Sigmoid colon (tissue), 4 donors: Measurements from ENCODE around the gene AQR.

Source experiments
- CTCF ChIP-seq, 4 experiments: fragments of 450-650 bp in 3 of 4; fragments of 200-600 bp in 1 of 4; IDR thresholded peaks; one replicate each; pipeline ENCODE4 v1.5.1; 2016 to 2019; ENCODE audit warnings: antibody characterized with exemption in 4 of 4, mild to moderate bottlenecking in 3 of 4, moderate library complexity in 2 of 4
- EP300 ChIP-seq, 4 donors: sonication (generic); formaldehyde crosslinking; IDR thresholded peaks; one replicate each; pipeline ENCODE4 v1.6.1; 2017; ENCODE audit warnings: antibody characterized with exemption in 4 of 4
- POLR2A ChIP-seq, 2 donors: fragments of 450-650 bp; IDR thresholded peaks; one replicate each; pipeline ENCODE4 v1.6.1; 2016; ENCODE audit warnings: antibody characterized with exemption in 2 of 2, mild to moderate bottlenecking in 2 of 2, moderate library complexity in 2 of 2
- POLR2AphosphoS5 ChIP-seq, 4 donors: sonication (generic); formaldehyde crosslinking; IDR thresholded peaks; one replicate each; pipeline ENCODE4 v1.6.1; 2017; ENCODE audit warnings: antibody characterized with exemption in 4 of 4

- TF ChIP-seq POLR2A (IDR thresholded peaks at IDR 0.05) (no peak), CTCF (IDR thresholded peaks at IDR 0.05) (no peak), EP300 (IDR thresholded peaks at IDR 0.05) (no peak), POLR2AphosphoS5 (IDR thresholded peaks at IDR 0.05) (no peak)
Observed at GRCh38 chr15:34953851-34954250, 15.7 kb downstream of the AQR start.
